Melanocyte of skin (primary cell): ENCODE measurements around the gene NDUFB2. TPM values are rescaled to one million over a fixed set of nuclear protein-coding genes. Genes with fewer than 3 reads are reported as not detected.

ENCODE experiments used
- total RNA-seq, 2 donors: library from RNA; depleted of rRNA; stranded (reverse); fragments of >200 nt; gene quantifications; 2 replicates each; pipeline ENCODE4 v1.2.3, GENCODE V29; 2012

NDUFB2 gene
- total RNA-seq = 10 to 100 TPM; 57.1 to 76.6 TPM

GRCh38 chr7:140696680-140697446, at the start of gene NDUFB2:
TSS of gene NDUFB2 (plus strand) at chr7:140696708. CDS start at chr7:140696745, 37 bp downstream.

GRCh38 chr7:140672382-140673062, 24.0 kb upstream of the NDUFB2 start, which contains the start of gene ADCK2:
TSS of gene ADCK2 (plus strand) at chr7:140672945. CDS start at chr7:140673331, 386 bp downstream.

Other genes with a start within 250 kb of the NDUFB2 start
- 10 to 100 TPM; 50.2 to 76.9 TPM for gene MKRN1, start 217.2 kb upstream of the NDUFB2 start, total RNA-seq
- gene DENND2A, start 55.9 kb upstream of the NDUFB2 start, total RNA-seq = 10 to 100 TPM; 13.8 to 23.6 TPM
- 10 to 100 TPM; 23.7 to 31.0 TPM for gene ADCK2, start 23.8 kb upstream of the NDUFB2 start, total RNA-seq
- gene BRAF, start 228.2 kb downstream of the NDUFB2 start, total RNA-seq = 10 to 100 TPM; 22.6 to 31.3 TPM